AG08396 (cell line): ENCODE measurements around the gene CEMIP2.

ENCODE experiments used
- DNase-seq: peaks from one replicate; pipeline ENCODE4 v3.0.0; 2012; ENCODE audit warnings: low spot score, mixed read lengths

The CEMIP2 gene

DNA sequence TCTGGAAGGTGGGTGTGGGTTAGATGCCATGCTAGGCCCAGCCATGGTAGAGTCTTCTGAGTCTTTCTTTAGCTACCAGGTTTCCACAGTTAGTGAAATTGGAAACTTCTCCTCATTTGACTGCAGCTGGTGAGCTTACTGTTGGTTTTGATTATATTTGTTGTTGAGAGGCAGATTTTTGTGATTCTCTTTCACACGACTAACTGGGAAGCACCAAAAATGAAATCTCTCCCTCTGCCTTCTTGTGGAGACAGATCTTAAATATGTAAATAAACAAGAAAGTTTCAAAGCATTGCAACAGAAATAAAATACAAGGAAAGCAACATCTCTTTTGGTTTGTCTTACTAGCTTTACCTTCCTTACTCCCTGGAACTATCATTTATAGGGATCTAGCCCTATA, 122.2 kb downstream of the CEMIP2 start:
- DNase-seq: no peak

- no peak for DNase-seq
These were observed 123.4 kb downstream of the CEMIP2 start for GRCh38 chr9:71644819-71645362.

DNA sequence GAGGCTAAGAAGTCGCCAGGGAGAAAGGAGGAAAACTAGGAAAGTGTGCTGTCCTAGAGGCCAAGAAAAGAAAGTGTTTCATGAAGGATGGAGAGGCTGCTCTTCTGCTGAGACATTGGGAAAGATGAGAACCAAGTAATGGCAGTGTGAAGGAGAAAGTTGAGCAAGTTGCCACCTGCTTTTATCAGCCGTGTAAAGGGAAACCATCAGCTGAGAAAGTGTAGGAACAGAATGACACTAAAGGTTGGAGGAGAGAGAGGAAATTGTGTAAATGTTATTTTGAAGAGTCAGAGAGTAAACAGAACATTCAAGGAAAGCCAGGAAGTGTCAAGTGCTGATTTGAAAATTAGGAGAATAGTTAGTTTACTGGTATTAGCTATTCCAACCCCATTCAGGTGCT, 125.0 kb downstream of the CEMIP2 start:
- no peak for DNase-seq

- no peak for DNase-seq
These were observed 126.3 kb downstream of the CEMIP2 start for GRCh38 chr9:71642056-71642455.

DNA sequence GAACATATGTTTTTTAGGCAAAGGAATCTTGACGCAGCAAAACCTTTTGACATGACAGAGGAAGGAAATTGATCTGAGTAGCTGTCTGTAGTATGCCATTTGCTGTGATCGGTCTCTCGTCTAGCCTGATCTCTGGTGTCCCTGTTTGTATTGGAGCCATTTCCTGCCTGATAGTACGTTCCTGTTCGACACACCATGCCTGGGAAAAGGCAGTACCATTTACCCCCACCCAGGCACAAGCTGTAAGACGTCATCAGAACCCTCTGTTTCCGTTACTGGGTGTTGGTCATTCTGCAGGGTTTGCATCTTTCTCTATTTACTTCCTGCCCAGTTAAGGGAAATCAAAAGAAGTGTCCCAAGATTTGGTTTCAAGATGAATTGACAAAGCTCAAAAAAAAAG, 129.7 kb downstream of the CEMIP2 start:
- DNase-seq: no peak

DNA sequence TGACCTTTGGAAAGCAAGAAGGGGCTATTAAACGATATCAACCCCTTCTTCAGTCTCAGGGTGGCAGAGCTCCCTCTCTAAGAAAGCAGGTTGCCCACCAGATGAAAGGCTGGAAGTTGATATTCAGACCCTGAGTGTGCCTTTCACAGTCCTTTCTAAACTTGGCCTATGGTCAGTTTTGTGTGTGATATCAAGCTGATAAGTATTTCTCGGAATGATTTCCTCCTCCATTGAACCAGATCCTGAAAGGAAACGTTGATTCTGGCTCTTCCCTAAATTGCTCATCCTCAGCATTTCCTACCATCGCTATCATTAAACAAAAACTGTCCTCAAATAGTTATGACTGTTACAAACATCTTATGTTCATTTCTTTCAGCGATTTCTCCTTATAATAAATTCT, 130.4 kb downstream of the CEMIP2 start:
- DNase-seq: no peak

DNA sequence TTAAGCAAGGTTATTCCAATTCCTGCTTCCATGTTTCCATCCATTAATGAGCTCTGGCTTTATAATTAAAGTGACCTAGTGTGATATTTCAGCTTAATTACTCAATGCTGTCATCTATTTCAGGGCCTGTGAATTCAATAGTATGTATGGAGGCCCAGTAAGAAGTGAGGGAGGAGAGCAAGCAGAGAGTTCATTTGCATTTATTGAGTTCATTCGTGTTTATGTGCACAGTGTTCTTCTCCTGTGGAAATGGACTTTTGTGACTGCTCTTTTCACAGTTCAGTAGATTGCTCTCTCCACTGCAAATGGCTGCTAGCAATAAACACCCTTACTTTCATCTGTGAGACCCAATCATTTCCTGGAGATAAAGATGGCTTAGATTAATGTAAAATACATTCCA, 130.9 kb downstream of the CEMIP2 start:
- DNase-seq: no peak

DNA sequence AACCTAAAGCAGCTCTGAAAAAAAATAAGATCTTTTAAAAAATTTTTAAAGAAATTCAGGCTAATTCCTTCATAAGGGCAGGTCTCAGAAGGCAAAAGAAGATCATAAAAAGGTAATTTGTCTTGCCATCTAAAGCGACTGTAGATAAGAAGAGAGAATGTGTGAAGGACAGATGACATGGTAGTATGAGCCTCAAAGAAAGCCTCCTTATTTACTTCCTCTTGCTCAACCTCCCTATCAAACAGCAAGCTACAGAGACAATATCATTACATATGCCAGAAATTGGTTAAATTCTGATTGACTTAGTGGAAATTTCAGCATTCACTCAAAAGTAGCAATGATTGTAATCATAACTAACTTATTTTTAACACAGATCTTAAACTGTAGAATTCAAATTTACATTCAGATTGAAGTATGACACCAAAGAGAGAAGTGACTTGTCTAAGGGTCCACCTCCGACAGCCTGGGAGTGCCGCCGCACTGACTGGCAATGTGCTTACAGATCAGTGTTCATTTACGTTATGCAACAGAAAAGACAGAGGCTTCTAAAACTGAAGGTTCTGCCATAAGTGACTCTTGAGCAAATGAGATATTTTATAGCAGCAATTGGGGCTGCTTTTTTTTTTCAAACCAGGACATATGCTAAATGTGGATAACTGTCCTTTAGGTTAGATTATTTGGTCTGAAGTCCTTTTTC, 132.0 kb downstream of the CEMIP2 start:
- DNase-seq: no peak

DNA sequence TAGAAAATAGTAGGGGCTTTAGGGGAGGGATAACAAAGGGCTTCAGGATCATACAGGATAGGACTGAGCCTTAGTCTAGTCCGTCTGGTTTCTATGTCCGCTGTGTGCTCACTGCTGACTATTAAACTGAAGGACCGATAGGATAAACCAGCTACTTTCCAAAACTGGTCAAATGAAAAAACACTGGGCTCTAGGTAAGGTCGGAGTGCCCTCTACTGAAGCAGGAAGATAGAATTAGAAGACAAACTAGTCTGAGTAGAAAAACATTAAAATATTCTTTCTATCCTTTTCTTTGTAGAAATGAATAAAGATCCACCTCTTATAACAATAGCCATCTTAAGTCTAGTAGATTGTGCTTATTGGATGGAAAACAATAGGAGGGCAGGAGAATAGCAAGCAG, 133.6 kb downstream of the CEMIP2 start:
- DNase-seq: no peak
